Measurements from ENCODE around the gene LYPD6. TPM values are rescaled to one million over a fixed set of nuclear protein-coding genes. Genes with fewer than 3 reads are reported as not detected.

Gene LYPD6
- total RNA-seq, 2 donors from 2014 or later, result 5.2 to 8.4 TPM

DNA sequence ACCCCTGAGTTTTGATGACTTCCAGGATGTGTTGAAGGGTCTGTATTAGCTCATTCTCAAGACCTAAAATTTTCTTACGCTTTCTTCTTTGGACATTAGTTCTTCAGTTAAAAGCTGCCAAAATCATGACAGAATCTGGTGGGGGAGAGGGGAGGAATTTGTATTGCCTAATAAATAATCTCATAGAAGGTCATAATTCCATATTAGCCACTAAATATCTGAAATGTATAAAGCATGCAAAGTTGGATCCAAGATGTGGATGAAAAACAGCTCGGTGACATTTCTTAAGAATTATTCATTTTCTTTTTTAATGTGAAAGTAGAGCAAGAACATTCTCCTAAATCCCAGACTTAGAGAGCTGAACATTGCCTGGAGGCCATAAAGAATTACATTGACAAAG, 137.0 kb downstream of the LYPD6 start:
- Histone ChIP-seq H3K4me3 (no peak overlapping the region), H3K27ac (no peak overlapping the region), H3K36me3 (no peaks in the 10 kb centered on the region), H3K9me3 (no peaks in the 10 kb centered on the region), H3K4me1 (no peaks in the 10 kb centered on the region), H3K27me3 (no peaks in the 10 kb centered on the region), H3K9ac (ENCODE audit: low read depth in 2 of 2, low read length in 2 of 2) (no peak overlapping the region)
- intact Hi-C loops (cut with DNase I), result no loop called here
- TF ChIP-seq, protein P1, sequence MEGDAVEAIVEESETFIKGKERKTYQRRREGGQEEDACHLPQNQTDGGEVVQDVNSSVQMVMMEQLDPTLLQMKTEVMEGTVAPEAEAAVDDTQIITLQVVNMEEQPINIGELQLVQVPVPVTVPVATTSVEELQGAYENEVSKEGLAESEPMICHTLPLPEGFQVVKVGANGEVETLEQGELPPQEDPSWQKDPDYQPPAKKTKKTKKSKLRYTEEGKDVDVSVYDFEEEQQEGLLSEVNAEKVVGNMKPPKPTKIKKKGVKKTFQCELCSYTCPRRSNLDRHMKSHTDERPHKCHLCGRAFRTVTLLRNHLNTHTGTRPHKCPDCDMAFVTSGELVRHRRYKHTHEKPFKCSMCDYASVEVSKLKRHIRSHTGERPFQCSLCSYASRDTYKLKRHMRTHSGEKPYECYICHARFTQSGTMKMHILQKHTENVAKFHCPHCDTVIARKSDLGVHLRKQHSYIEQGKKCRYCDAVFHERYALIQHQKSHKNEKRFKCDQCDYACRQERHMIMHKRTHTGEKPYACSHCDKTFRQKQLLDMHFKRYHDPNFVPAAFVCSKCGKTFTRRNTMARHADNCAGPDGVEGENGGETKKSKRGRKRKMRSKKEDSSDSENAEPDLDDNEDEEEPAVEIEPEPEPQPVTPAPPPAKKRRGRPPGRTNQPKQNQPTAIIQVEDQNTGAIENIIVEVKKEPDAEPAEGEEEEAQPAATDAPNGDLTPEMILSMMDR (IDR thresholded peaks at IDR 0.05), result no peak
- DNase-seq, result no peak

DNA sequence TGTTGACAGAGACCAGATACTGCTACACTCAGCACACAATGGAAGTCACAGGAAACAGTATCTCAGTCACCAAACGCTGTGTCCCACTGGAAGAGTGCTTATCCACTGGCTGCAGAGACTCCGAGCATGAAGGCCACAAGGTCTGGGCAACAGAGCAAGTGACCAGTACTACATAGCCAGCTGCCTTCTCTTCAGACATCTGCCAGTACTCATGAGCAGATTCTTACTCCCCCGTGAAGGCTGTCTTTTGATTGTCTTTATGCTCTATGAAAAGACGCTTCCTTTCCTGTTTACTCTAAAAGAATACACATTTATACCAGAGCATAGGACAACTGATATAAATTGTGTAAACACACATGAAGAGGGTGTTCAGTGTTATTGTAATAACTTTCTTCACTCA, 138.2 kb downstream of the LYPD6 start:
- Histone ChIP-seq H3K27ac (no peak overlapping the region), H3K9ac (ENCODE audit: low read depth in 2 of 2, low read length in 2 of 2) (no peak overlapping the region), H3K36me3 (no peaks in the 10 kb centered on the region), H3K4me1 (no peaks in the 10 kb centered on the region), H3K9me3 (no peaks in the 10 kb centered on the region), H3K4me3 (no peak overlapping the region), H3K27me3 (no peaks in the 10 kb centered on the region)
- TF ChIP-seq, protein P1 (IDR thresholded peaks at IDR 0.05), result no peak
- intact Hi-C loops (cut with DNase I), result no loop called here
- DNase-seq, result no peak

DNA sequence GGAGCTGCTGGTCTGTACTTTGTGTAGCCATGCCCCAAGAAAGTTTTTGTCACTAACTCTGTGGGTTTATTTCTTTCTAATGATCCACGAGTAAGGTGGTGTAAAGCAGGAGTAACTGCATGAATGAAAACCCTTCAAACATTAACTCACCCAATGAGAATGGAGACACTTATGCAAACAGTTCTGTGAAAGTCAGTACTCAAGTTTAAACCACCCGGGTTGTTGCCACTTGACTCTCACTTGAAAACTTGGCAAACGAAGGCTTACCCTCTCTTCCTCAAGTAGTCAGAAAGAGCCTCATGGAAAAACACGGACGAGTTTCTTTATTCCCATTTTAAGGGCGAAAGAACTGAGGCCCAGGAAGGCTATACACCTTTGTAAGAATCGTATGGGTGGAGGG, 139.7 kb downstream of the LYPD6 start:
- H3K9ac ChIP-seq (ENCODE audit: low read depth in 2 of 2, low read length in 2 of 2), result no peak overlapping the region
- no peak for DNase-seq
- TF ChIP-seq, protein P1 (IDR thresholded peaks at IDR 0.05), result no peak
- H3K36me3 ChIP-seq, result no peaks in the 10 kb centered on the region
- intact Hi-C loops (cut with DNase I), result no loop called here
- H3K4me1 ChIP-seq, result no peaks in the 10 kb centered on the region
- H3K9me3 ChIP-seq, result no peaks in the 10 kb centered on the region
- no peak overlapping the region for H3K27ac ChIP-seq
- no peaks in the 10 kb centered on the region for H3K27me3 ChIP-seq
- H3K4me3 ChIP-seq, result no peak overlapping the region

DNA sequence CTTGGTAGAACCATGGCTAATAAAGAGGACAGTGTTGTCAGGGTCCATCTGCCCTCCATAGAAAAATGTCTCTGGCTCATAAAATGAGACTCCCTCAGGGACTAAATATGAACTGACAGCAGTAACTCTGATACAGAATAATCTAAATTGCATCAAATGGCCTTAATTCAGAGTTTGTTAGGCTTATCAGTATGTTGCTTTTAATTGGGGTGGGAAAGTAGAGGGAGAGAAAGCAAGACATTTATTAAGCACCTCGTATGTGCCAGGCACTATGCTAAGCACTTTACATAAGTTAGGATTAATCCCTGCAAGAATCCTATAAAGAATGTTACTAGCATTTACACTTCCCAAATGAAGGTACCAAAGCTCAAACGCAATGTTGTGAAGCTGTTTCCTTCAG, 142.0 kb downstream of the LYPD6 start:
- no peaks in the 10 kb centered on the region for H3K4me1 ChIP-seq
- H3K9me3 ChIP-seq, result no peaks in the 10 kb centered on the region
- H3K4me3 ChIP-seq, result no peak overlapping the region
- no peaks in the 10 kb centered on the region for H3K36me3 ChIP-seq
- H3K27ac ChIP-seq, result no peak overlapping the region
- H3K9ac ChIP-seq (ENCODE audit: low read depth in 2 of 2, low read length in 2 of 2), result no peak overlapping the region
- TF ChIP-seq, protein P1 (IDR thresholded peaks at IDR 0.05), result no peak
- no peak for DNase-seq
- H3K27me3 ChIP-seq, result no peaks in the 10 kb centered on the region
- intact Hi-C loops (cut with DNase I), result no loop called here

DNA sequence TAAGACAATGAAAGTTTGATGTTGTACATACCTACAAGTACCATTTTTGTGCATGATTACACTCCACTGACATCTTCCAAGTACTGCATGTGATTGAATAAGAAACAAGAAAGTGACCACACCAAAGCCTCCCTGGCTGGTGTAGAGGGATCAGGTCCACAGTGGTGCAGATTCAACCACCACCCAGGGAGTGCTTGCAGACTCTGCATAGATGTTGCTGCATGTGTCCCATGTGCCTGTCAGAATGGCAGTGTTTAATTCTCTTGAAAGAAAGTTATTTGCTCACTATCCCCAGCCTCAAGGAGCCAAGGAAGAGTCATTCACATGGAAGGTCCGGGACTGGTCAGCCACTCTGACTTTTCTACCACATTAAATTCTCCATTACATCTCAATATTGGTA, 142.7 kb downstream of the LYPD6 start:
- intact Hi-C loops (cut with DNase I), result no loop called here
- Histone ChIP-seq H3K9me3 (no peaks in the 10 kb centered on the region), H3K4me3 (no peak overlapping the region), H3K36me3 (no peaks in the 10 kb centered on the region), H3K27ac (no peak overlapping the region), H3K9ac (ENCODE audit: low read depth in 2 of 2, low read length in 2 of 2) (no peak overlapping the region), H3K4me1 (no peaks in the 10 kb centered on the region), H3K27me3 (no peaks in the 10 kb centered on the region)
- DNase-seq, result no peak
- TF ChIP-seq, protein P1 (IDR thresholded peaks at IDR 0.05), result no peak

DNA sequence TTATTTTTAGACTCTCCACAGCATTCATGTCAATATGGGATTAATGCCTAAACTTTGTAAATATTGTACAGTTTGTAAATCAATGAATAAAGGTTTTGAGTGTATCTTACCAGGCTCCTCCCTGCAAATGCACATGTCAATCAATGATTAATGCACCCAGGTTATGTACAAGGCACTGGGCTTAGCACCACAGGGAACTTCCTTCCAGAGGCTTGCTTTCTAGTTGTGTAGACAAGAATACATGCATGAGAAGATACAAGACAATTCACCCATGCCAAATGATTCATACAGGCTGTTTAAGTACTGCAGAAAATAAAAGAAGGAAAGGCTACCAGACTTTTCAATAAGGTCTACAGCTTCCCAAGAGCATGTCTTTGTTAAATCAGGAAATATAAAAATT, 143.1 kb downstream of the LYPD6 start:
- H3K27ac ChIP-seq, result no peak overlapping the region

More for the DNA sequence above, 143.1 kb downstream of the LYPD6 start:
- Histone ChIP-seq H3K4me3 (no peak overlapping the region), H3K27me3 (no peaks in the 10 kb centered on the region), H3K36me3 (no peaks in the 10 kb centered on the region), H3K9ac (ENCODE audit: low read depth in 2 of 2, low read length in 2 of 2) (no peak overlapping the region), H3K4me1 (no peaks in the 10 kb centered on the region), H3K9me3 (no peaks in the 10 kb centered on the region)
- no peak for DNase-seq
- intact Hi-C loops (cut with DNase I), result no loop called here
- TF ChIP-seq, protein P1 (IDR thresholded peaks at IDR 0.05), result no peak

All from colonic mucosa (tissue), 4 donors.